Renal cortex interstitium (tissue), 11 donors: ENCODE data around the gene PC. TPM values are rescaled to one million over a fixed set of nuclear protein-coding genes. Genes with fewer than 3 reads are reported as not detected.

Source experiments
- DNase-seq, 11 donors: peaks; one replicate each; pipeline ENCODE4 v3.0.0-alpha.2; 2013; ENCODE audit warnings: low read depth in 9 of 11, low spot score in 4 of 11; ENCODE audit errors: extremely low read depth in 1 of 11
- polyA plus RNA-seq, 3 donors: library from polyadenylated mRNA; unstranded; fragments of 120-200 nt; gene quantifications; one replicate each; pipeline ENCODE4 v1.2.1, GENCODE V29; 2013; ENCODE audit not compliant: insufficient read length in 3 of 3

Gene PC
- polyA plus RNA-seq, 3 donors, result 39.6 to 53.8 (median 51.7) TPM

DNA sequence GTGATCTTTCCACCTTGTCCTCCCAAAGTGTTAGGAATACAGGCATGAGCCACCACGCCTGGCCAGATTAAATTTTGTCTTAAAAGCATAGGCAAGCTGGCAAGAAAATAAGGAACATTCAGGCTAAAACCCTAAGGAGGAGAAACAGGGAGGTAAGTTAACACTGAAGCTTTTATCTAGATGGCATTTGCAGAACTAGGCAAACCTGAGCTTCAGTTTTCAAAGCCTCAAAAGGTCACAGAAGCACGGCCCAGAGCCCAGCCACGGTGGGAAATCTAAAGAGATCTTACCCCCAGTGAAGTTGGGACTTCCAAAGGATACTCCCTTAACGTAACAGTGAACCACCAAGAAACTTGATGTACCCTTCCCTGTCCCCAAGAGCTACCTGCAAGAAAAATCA lies 28.4 kb downstream of the PC start:
- DNase-seq, result no peak

DNA sequence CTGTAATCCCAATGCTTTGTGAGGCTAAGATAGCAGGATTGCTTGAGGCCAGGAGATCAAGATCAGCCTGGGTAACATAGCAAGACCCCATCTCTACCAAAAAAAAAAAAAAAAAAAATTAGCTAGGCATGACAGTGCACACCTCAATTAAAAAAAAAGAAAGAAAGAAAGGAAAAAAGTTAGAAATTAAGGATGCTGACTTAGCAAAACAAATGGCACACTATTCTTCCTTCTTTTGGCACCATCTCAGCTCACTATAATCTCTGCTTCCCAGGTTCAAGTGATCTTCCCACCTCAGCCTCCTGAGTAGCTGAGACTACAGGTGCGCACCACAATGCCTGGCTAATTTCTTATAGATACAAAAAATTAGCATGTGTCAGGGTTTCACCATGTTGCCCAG lies 33.9 kb downstream of the PC start:
- DNase-seq, result no peak

DNA sequence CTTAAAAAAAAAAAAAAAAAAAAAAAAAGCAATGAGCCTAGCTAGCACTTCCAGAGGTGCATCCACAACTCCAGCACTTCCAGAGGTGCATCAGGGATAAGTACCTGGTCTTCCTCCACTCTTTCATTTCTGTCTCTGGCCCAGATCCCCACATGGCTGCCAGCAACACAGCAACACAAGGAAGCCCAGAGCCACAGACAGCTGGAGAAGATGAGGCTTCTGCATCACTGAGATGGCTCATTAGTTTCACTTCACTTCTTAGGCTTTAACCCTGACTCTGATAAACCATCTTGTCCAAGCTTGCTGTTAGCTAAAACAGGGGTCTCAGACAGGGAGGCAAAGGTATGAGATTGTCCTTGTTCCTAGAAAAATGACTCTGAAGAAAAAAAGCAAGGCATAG lies 35.6 kb downstream of the PC start:
- DNase-seq, result no peak

DNA sequence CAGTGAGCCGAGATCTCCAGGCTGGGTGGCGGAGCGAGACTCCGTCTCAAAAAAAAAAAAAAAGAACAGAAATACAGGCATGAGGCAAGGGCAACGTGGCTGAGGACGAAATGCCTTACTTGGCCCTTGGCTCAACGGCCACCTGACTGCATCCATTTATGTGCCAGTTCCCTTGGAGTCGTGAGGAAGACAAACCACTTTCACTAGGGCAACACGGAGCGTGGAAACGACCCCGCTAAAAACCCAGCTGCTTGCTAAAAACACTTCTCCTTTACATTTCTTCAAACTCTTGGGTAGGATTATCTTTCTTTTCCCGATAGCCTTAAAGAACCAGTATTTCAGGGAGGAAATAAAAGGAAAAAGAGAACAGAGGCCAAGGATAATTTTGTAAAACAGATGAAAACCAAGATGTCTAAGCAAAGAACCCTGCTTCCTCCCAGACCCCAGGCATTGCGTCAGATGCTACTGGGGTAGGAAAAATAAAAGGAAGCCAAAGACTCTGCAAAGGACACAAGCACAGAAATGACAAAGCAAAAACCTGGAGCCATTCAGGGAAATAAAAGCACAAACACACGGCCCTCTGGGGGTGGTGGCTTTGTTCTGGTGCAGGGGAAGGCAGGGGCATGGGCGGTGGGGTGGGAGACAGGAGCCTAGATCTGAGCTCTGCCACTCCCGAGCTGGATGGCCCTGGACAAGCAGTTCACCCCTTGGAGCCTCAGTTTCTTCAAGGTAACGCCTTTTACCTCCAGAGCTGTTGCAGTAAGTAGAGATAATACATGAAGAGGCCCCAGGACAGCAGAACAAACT lies 37.0 kb downstream of the PC start:
- no peak for DNase-seq

DNA sequence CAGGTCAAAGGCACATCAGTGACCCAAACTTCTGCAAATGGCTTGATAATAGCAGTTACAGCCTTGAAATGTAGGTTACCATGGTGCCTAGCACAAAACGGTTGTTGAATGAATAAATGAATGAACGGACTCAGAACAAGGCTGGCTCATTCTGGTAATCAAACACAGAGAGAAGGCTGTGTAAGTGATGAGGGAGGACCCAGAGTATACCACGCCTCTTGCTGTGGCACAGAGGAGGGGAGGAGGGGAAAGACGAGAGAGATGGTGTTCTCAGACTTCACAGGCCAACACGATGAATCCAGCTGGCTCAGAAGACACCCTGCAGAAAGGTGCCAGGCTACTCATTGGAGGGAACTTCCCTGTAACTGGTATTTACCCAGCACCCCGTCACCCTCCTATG lies 38.3 kb downstream of the PC start:
- DNase-seq, result no peak

DNA sequence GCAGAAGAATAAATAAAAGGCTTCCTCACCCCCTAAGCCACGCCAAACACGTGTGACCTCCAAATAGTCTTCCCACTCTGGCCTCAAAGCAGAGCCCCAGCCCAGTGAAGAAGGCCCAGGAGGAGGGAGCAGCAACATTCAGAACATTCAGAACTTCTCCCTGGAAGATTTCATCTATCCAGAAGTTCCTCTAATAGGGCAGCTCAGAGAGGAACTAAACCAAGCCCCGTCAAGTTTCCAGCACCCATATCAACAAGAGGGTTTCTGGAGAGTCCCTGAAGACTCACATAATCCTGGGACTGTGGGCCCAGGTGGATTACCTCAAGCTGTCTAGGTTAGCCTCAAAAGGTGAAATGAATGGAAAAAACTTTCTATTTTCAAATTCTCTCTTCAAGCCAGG lies 39.4 kb downstream of the PC start:
- DNase-seq, result no peak

DNA sequence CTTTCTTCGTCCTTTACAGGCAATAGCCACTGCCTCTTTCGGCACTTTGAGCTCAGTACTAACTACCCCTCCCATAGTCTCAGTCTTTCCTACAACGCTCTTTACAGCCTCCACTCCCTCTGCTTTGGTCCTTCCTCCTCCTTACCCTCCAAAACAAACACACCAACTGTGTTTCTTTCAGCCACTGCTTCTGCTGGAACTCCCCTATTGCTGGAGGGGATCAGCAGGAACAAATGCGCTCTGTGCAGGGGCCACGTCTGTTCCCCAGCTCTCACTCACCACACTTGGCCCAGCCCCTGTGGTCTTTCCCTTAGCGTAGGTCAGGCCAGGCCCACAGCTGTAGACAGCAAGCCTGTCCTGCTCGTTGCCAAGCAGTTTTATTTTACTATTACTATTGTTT lies 42.3 kb downstream of the PC start:
- DNase-seq, result no peak

DNA sequence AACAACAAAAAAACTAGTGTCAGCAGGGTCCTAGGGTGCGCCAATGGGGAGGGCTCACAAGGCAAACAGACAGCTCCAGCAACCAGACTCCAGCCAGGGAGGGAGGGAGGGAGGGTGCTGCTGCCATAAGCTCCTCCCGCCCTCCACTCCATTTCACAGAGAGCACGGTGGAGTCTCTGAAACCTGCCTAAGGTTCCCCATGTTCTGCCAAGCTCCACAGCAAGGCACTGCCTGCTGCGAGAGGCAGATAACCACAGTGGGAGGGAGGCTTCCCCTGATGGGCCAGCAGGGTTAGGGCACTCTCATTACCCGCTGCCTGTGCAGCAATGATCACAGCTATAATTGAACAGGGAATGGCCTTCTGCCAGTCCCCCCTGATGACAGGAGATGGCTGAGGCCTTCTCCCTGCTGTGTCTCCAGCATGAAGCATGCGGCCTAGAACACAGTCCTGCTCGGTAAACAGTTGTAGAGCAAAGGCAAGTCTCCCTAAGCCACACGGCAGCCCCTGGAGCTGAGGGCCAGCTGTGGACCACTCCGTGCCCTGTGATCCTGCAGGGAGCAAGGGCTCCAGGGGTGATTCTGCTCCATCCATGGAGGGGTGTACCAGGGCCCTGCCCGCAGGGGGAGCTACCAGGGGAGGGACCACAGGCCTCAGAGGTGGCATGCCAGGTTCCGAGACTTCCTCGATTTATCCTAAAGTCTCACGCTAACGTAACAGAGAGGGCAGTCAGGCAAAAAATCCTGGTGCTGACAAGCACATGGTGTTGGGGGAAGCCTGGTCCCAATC lies 42.9 kb downstream of the PC start:
- DNase-seq, result no peak

DNA sequence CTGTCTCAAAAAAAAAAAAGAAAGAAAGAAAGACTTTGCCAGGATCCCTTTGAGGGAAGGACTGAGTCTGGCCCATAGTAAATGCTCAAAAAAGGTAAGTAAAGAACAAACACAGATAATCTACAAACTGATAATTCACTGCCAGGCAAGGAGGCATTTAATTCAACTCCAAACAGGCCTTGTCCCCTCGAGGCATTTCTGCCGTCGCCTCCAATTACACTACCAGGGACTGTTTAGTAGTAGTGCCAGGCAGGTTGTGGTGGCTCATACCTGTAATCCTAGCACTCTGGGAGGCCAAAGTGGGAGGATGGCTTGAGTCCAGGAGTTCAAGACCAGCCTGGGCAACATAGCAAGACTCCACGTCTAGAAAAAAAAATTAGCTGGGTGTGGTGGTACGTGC lies 43.7 kb downstream of the PC start:
- DNase-seq, result no peak

DNA sequence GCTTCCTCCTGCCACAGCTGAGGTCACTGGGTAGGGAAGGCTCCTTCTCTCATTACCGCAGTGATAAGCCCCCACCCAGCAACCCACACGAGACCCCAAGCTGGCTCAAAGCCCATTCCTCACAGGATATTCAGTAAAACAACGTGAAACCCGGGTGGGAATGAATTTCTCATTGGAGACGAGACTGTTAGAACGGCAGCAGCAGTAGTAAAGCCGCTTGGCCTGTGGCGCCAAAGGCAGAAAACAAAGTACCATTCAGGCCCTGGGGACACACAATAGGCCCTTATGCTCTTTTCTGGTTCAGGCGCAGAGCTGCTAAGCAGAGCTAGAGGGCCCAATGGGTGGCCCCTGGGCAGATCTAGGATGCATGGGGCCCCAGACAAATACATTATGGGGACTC lies 45.3 kb downstream of the PC start:
- no peak for DNase-seq

DNA sequence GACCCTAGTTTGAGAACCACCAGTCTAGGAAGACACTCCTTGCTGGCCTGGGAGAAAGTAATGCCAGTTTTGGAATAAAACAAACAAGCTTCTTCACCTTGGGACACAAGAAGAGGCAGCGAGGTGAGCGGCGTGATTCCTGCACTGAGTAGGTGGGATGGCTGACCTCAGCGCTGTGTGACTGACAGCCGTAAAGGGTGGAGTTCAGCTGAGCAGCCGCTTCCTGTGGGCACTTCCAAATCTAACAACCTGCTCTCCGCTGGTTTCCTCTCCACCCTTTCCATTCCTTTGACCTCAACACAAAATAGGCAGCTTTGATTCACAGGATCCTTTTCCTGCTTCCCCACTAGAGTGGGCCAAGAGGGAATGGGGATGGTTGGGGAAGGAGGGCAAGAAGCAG lies 45.8 kb downstream of the PC start:
- DNase-seq, result no peak

DNA sequence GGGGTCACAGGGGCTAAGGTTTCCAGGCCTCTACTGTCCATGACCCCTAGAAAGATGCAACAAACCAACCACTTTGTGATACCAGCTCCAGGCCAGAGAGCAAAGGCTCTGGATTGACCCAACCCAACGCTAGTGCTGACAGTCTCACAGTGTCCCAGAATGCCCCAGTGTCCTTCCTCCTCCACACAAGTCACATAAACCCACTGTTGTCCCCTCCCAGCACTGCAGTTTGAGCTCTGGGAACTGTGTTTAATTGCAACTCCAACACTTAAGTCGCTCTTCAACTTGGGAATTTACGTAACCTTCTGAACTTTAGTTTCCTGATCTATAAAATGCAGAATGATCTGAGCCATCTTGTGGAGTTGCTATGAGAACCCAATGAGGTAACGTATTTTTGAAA lies 47.5 kb downstream of the PC start:
- DNase-seq, result no peak

DNA sequence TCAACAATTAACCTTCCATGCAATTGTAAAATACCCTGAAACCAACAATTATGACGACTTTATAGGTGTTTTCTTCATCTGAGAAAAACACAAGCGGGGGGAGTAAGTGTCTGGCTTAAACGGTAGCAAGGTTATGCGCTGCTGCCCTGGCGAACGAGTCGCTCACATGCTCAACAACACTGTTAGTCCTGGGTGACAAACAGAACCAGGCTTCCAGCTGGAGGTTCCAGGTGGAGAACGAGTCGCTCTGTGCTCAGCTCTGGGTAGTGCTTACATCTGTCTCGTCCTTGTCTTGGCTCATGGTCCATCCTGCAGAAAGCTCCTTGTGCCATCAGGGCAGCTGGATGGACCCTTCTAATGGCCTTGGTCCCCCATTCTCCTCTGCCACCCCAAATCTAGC lies 48.2 kb downstream of the PC start:
- DNase-seq, result no peak

DNA sequence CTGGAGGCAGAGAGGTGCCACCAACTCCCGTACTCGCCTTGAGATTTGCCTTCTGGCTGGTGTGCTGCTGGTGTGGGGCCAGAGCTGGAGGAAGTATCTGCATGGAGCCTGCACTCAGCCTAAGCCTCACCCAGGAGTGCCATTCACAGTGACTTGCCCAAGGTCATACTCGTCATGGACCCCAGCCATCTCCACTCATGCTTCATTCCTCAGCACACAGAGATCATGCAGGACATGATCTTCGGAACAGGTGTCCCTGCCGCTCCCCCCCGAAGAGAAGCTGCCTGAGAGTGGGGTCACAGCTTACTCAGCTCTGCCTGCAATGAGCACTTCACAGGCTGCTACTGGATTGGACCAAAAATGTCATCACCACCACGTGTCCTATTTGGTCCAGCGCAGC lies 49.0 kb downstream of the PC start:
- DNase-seq, result no peak

DNA sequence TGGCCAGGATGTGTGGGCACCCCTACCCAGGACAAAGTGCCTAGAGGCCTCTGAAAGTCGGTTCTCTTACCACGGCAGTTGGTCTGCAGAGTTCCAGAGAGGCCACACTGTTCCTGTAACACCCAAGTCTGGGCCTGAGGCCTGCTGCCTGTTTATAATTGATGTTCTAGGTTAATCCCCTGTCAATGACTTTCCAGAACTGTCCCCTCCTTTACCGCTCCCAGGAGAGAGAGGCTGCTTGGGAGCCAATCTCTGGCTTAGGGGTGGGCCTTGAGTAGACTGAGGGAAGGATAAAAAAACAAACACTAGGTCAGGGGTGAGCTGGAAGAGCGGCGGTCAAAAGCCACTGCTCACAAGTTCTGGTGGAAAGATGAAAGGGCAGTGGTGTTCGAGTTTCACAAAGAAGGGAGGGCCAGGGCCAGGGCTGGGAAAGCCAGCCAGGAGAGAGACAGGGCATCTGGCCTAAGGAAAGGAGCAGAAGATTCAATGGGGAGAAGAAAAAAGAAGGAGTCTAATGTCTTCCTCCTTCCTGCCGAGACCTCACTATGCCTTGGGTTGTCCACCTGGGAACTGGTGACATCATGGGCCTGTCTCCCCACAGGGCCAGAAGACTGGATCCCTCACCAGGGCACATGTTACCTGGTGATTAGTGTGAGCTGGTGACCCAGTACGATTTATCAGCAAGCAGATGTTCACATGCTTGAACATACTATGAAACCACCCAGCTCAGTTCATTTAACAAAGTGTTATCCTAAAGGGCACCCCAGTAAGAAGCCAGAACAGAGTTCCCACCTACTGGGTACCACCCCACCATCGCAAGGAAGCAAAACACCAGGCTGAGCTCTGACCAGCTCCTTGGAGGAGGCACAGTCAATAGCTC lies 50.2 kb downstream of the PC start:
- peak in 2 of 11 donors; percentile 19 to 29 for DNase-seq

DNA sequence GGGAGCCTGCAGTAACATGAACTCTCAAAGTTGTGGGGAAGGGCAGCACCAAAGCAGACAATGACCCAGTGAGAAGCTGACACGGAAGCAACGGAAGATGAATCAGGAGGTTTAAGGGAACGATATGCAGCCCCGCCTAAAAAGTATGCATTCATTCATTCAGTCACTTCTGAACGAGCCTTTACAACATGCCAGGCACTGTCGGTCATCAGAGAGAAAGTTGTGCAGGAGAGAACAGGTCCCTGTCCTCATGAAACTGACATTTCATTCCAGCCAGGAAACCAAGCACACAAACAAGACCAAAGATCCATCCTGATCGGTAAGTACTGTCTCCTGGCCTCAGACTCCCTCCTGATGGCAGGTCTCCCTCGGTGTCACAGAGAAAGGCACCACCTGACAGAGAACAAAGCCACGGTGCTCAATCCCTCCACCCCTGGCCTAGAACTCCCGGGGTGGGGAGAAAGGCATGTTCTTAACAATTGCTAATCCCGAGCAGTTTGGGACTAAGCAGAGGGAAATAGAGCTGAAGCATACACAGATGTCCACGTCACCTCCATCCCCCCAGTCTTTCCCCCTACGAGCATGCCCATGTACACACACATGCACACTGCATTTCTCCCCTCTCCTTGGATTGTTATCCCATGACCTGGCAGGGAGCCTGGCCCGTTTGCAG lies 52.0 kb downstream of the PC start:
- DNase-seq, result no peak

DNA sequence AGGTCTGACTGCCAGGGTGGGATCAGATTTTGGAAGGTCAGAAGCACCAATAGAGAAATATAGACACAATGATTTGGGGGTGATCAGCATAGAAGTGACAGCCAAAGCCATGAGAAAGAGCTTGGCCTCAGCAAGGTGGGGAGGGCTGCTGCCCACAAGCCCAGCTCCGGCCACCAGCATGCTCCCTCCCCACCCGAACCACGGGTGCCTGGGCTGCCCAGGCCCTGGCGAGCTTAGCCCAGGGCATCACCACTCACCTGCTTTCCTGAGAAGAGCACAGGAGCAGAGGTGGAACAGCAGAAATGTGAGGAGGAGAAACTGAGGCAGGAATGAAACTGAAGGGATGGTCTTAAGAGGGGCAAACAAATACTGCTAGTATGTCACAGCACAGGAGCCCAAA lies 52.6 kb downstream of the PC start:
- no peak for DNase-seq

DNA sequence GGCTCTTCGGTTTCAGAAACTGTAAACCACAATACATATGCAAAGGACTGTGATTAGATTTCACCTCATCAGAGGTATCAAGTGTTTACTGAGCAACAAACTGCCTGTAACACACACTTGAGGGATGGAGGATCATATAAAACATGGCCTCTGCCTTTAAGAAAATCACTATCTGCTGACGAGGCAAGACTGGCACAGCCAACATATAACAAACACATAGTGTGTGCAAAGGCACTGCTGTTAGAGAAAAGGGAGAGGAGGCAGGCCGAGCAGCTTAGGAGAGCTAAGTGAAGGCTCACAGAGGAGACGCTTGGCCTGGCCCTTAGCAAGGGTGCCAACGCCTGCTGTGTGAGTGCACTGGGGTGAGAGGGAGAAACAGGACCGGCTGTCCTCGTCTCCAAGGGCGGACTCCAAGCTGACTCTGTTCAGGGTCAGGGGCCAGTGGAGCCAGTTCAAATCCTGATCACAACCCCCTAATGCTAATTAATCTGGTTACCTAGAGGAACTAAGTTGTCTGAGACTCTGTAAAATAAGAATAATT lies 53.1 kb downstream of the PC start:
- no peak for DNase-seq

DNA sequence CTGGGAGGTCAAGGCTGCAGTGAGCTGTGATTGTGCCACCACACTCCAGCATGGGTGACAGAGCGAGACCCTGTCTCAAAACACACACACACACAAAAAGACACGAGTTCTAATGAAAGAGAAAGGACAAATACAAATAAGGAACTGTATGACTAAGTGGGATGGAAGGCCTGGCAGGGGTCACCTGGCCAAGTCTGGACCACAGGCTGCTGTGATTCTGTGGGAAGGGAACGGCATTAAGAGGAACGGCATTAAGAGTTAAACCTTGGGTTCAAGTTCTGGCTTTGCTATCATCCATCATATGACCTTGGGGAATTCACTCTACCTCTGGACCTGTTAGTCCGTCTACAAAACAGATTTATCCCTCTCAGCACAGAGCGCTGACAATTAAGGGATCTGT lies 53.6 kb downstream of the PC start:
- no peak for DNase-seq
